Hematopoietic multipotent progenitor cell treated with erythropoietin and hydrocortisone succinate and interleukin-3 and kit ligand, for 17 days (in vitro differentiated cells): ENCODE data around the gene DTYMK.

Source experiments
- DNase-seq: peaks from one replicate; pipeline ENCODE4 v3.0.0-alpha.2; 2015; ENCODE audit warnings: low spot score

The DTYMK gene, protein sequence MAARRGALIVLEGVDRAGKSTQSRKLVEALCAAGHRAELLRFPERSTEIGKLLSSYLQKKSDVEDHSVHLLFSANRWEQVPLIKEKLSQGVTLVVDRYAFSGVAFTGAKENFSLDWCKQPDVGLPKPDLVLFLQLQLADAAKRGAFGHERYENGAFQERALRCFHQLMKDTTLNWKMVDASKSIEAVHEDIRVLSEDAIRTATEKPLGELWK

DNA sequence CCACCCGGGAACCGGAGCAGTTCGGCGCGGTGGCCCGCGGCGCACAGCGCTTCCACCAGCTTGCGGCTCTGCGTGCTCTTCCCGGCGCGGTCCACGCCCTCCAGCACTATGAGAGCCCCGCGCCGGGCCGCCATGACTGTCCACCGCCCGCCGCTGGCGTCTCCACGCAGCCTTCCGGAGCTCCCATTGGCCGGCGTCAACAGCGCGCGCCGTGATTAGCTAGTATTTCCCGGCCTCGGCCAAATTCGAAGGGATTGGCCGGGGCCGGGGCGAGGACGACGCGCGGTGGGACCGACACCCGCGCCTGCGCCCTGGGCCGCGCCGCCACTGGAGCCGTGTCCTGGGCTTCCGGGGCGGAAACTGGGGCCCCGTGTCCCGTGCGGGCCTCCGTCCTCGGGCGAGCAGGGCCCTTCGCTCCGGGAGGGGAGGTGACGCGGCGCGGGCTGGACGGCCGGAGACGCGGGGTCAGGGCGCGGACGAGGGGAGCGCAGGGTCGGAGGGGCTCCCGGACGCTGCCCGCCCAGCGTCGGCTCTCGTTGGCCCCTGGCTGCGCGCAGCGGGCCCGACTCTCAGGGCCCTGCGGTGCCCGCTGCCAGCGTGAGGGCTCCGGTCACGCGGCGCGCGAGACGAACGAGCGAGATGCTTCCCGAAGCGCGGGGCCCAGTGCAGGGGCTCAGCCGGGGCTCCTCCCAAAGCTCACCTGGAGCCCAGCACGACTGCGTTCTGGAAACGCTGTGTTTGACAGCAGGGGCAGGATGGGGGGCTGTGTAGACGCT, at the start of gene DTYMK:
Gene DTYMK (minus strand): TSS at position 166 of the 776 bp plus-strand sequence. CDS start 32 bp downstream, at position 134.
- DNase-seq: peak; percentile 94

DNA sequence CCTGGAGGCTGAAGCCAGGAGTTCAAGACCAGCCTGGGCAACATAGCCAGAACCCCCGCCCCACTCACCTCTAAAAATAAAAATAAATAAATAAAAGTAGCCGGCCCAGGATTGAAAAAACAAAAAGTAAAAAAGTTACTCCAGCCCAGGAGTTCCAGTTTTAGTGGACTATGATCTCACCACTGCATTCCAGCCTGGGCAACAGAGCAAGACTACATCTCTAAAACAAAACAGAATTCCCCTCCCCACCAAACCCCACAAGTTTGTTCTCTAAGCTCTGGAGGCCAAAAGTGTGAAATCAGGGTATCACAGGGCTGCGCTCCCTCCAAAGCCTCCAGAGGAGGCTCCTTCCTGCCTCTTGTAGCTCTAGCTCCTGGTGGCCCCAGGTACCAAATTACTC, 49.5 kb upstream of the DTYMK start:
- no peak for DNase-seq

DNA sequence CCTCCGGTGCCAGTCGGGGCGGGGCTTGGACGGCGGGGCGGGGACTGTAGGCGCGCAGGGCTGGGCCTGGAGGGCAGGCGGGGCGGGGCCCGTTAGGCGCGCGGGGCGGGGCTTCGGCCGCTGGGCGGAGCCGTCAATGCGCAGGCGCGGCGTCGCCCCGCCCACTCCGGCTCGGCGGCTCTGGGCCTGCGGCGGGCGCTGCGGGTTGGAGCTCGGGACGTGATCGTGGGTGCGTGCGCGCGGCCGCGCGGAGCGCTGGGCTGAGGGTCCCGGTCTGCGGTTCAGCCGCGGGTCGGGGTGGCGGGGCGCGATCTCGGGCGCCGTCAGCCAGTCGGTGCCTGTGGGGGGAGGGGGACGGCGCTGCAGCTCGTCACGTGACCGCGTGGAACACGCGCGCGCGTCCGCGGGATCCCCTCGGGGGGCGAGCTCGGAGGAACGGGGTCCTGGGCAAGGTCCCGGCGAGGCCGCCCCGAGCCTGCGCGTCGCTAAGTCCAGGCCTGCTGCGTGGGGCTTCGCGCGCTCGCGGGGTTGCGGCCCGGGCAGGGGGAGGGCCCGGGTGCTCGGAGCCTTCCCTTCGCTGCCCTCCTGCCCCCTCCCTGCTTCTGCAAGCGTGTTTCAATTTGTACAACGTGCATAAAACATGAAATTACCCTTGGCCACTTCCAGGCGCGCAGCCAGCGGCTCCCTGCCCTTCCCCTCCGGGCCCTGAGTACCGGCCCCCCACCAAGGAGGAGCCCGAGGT, 48.0 kb upstream of the DTYMK start, which contains the start of gene D2HGDH:
Gene D2HGDH (plus strand): TSS at position 164 of the 742 bp plus-strand sequence. CDS start 595 bp downstream, outside the sequence.
- DNase-seq: peak; percentile 93

DNA sequence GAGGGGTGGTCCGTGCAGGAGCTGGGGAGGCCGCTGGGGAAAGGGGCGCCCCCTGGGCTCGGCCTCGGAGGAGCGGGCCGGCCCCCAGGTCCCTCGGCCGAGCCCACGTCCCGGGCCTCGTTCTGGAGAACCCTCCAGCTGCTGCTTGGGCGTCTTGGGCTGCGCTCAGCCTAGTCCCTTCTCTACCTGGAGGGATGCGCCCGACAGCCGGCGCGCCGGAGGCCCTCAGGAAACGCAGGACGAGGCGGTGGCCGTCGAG, 47.5 kb upstream of the DTYMK start:
- no peak for DNase-seq

DNA sequence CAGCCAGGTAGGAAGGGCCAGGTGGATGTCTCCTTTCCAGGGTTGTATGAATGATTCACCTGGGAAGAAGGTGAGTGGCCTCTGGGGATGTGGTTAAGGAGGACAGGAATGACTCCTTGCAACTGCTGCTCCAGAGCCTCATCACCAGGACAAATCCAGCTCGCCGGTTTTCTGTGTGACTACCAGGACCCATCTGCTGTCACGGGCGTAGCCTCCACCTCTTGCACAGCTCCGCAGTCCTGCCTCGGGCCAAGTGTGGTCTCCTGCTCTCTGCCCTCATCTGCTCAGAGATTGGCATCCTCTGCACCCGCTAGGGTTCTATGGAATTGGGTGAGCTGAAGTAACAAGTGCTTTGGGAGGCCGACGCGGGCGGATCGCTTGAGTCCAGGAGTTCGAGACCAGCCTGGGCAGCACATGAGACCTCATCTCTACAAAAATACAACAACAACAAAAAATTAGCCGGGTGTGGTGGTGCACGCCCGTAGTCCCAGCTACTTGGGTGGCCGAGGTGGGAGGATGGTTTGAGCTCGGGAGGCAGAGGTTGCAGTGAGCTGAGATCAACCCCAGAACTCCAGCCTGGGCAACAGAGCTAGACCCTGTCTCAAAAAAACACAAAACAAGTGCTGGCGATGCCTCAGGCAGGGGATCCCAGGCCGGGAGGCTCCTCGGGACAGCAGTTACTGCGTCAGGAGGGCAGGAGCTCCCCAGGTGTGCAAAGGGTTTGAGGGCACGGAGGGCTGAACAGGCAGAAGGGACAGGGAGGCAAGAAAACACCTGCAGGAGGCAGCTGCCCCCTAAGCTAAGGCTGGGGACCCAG, 47.0 kb upstream of the DTYMK start:
- DNase-seq: no peak

DNA sequence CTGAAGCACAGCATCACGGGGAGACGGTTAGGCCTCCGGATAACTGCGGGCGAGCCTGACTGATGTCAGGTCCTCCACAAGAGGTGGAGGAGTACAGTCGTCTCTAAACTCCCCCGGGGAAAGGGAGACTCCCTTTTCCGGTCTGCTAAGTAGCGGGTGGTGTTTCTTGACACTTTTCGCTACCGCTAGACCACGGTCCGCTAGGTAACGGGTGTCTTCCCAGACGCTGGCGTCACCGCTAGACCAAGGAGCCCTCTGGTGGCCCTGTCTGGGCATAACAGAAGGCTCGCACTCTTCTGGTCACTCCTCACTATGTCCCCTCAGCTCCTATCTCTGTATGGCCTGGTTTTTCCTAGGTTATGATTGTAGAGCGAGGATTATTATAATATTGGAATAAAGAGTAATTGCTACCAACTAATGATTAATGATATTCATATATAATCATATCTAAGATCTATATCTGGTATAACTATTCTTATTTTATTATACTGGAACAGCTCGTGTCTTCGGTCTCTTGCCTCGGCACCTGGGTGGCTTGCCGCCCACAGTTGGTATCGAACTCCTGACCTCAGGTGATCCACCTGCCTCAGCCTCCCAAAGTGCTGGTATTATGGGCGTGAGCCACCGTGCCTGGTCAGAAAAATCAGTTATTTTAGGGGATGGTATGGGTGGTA, 46.0 kb upstream of the DTYMK start:
- DNase-seq: peak; percentile 36

DNA sequence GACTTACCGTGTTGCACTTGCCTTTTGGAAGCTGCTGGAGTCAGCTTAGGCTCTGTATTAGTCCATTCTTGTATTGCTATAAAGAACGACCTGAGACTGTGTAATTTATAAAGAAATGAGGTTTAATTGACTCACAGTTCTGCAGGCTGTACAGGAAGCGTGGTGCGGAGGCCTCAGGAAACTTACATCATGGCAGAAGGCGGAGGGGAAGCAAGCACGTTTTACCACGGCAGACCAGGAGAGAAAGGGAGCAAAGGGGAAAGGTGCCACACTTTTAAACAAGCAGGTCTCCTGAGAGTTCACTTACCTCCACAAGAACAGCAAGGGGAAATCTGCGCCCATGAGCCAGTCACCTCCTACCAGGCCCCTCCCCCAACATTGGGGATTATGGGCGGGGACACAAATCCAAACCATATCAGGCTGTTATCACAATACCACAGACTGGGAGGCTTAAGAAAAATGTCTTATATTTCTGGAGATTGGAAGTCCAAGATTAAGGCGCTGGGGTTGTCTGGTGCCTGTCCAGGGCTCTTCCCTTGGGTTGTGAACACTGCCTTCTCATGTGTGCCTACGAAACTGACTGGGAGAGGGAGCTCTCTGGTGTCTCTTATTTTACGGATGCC, 44.2 kb upstream of the DTYMK start:
- no peak for DNase-seq

DNA sequence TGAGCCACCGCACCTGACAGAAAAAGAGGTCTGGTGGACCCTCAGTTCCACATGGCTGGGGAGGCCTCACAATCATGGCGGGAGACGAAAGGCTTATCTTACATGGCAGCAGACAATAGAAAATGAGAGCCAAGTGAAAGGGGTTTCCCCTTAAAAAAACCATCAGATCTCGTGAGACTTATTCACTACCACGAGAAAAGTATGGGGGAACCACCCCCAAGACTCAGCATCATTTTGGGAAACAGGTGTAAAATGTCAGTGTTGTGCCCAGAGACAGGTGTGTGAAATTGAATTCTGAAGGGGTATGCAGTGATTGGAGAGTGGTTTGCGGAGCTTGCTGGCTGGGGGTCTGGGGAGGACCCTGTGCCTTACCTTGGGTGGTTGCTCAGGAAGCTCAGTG, 43.3 kb upstream of the DTYMK start:
- no peak for DNase-seq

DNA sequence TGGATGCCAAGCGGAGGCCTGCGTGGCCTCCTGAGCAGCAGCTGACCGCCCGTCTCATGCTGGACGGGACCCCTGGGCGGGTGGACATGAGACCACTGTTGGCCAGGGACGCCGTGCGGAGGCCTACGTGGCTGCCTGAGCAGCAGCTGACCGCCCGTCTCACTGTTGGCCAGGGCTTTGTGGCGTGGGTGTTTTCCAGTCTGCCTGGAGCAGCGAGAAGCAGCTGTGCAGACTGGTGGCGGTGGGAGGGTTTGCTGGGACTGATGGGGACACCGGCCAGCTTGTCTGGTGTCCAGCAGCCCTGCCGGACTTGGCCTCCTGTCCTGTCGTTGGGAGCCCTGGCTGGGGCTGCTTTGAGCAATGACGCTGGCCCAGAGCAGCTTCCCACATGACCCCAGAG, 42.0 kb upstream of the DTYMK start:
- no peak for DNase-seq

DNA sequence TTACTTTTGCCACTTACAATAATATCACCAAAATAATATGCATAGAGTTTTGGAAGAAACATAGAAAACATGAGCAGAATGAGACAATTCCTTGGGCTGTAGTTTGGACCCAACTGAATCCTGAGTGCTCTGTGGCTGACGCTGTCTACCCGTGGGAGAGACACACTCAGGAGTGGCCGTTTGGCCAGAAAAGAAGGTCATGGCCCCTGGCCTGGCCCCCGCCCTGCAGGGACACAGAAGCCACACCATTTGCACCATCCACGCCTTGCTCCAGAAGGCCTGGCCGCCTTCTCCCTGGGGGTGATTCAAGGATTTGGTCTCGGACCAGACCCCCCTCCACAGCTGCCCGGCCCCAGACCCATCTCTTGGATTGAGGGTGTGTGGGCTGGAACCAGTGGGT, 41.4 kb upstream of the DTYMK start:
- DNase-seq: no peak

DNA sequence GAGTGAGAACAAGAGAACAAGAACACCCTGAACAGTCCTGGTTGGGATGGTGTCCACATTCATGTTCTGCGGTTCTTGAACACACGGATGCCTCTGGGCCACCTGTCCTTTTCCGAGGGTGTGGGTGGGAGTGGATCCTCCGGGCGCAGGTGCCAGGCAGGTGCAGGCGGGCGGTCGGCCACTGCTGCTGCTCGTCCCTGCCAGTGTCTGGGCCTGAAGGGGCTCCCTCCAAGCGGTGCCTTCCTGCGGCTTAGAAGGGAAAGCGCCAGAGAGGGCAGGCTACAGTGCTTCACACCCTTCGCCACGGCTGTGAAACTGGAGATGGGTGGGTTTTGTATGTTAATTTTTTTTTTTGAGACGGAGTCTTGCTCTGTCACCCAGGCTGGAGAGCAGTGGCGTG, 39.8 kb upstream of the DTYMK start:
- no peak for DNase-seq

DNA sequence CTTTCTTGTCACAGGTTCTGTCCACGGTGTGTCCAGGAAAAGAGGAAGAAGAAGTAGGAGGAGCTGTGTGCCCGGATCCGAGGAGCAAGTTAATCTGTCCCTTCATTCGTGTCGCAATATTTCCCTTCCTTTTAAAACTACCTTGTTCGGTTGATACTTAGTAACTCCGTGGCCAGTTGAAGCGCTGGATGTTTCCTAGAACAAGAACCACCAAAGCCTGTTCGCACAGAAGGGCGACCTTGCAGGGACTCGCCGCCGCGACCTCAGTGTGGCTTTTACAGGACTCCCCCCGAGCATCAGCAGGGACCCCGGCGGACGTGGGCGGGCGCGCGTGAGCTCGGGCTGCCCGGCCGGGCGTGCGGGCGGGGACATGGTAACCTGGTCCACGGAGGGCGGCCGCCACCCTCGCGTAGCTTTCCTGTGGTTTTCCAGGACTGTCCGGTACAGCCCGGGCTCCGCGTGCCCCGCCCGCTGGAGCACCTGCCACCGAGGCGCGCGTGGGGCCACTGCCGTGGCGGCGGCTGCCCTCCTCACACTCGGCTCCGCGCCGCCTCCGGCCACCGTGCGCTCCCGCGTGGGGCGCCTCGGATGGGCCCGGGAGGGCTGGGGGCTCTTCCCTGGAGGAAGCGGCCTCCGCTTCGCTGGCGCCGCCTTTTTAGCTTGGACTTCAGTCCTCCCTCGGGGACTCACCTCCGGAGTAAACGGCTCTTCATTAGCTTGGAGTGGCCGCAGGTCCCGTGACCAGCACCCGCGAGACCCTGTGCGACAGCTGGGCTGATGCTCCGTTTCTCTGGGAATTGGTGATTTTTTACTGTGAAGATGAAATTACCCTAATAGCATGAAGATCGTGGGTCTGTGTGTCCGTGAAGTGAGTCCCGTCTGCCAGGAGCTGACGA, 38.6 kb upstream of the DTYMK start:
- no peak for DNase-seq

DNA sequence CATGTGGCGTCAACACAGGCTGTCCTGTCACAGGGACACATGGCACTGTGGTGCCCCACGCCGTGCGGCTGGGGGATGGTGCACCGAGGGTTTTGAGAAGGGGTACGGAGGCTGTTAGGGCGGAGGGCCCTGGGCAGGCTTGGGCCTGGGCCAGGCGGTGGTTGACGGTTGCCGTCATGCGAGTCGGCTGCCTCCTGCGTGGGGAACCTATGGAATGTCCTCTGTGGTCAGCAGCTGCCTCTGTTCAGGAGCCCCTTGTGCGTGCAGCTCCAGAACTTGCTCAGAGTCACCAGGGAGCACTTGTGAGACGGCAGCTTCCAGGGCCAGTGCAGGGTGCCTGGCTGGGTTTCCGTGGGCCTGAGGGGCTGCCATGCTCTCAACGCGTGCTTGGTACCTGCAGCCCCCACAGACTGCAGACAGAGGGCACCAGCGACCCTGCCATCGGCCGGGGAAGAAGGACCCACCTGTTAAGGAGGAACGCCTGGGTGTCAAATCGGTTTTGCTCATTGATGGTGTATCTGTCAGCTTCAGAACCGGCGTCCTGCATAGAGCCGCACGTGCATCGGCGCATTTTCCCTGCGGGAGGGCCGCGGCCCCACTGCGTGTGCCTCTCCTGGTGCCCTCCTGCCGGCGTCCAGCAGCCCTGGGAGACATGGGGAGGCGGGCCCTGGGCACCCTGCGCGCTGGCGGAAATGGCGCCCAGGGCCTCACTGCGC, 37.8 kb upstream of the DTYMK start:
- no peak for DNase-seq

DNA sequence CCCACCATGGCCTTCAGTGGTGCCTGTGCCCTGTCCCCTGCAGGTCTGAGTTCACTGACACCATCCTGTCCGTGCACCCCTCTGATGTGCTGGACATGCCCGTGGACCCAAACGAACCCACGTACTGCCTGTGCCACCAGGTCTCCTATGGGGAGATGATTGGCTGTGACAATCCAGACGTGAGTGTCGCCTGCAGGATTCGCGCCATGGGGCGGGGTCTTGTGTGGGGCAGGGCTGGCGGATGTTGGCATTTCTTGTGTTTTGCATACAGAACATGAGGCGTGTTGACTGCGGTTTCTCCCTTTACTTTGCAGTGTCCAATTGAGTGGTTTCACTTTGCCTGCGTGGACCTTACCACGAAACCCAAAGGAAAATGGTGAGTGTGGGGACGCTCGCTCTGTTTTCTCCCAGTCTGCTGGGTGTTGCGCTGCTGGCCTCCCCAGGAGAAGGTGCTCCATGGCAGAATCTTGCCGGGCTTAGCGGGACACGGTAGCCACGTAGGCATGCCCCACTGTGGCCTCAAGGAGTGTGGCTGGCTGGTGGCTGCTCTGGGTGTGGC, 36.4 kb upstream of the DTYMK start:
- DNase-seq: no peak

DNA sequence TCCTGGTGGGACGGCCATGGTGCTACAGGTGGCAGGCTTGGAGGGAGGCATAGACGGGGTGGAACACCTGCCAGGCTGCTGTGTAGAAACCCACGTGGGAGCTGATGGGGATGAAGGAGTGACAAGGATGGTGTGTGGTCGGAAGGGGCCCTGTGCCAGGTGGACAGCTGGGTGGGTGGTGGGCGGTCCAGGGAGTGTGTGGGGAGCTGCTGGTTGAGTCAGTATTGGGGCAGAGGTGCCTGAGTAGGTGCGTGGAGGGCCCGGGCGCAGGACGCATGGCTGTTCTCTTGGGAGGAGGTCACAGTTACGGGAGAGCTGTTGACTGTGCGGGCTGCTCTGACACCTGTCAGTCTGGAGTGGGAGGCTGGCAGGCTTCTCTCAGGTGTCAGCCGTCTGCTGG, 35.2 kb upstream of the DTYMK start:
- DNase-seq: no peak

DNA sequence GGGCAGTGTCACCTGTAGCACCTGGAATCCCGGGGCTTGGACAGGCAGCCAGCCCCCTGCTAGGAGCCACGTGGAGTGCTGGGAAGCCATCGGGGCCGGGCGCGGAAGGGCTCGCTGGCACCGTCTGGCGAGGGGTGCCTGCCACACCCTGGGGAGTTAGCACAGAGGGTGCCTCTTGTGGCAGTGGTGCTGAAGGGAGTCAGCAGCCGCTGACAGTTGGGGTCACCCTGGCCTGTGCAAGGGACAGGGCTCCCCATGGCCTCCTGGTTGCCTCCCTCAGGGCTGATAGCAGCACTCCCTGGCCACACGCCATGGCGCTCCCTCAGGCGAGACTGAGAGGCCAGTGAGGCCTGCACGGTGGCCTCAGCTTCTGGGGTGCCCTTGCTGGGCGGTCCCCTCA, 33.9 kb upstream of the DTYMK start:
- no peak for DNase-seq

DNA sequence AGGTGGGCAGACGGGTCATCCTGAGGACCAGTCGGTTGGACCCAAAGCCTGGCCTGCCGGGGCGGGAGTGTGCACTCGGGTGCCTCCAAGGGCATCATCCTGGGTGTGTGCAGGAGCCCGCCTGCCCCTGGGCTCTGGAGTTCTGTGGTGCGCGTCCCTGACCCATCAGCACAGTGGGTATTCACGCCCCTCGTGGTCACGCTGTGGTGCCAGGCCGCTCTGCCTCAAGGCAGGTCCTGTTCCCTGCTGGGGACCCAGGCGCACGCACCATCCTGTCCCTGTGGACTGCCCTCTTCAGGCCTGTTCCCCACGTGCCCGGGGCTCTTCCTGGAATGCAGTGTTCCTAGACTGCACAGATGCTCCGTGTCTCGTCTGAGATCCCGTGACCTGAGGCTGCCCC, 33.5 kb upstream of the DTYMK start:
- DNase-seq: no peak

DNA sequence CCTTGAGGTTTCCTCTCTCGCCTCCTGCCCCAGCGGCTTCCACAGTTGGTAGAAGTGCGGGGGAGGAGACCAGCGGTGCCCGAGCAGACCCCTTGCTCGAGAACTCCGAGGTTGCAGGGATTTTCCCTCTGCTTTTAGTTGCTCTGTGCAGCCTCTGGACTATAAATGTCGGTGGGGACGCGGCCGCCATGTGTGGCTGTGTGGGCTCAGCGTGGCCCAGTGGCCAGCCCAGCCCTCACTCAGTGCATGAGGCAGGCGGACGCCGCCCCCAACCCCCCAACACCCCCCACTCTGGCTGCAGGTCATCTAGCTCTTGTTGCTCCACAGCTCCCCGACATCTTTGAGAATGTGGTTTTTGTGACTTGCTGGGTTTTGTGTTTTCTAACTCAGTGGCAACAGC, 32.5 kb upstream of the DTYMK start:
- no peak for DNase-seq

DNA sequence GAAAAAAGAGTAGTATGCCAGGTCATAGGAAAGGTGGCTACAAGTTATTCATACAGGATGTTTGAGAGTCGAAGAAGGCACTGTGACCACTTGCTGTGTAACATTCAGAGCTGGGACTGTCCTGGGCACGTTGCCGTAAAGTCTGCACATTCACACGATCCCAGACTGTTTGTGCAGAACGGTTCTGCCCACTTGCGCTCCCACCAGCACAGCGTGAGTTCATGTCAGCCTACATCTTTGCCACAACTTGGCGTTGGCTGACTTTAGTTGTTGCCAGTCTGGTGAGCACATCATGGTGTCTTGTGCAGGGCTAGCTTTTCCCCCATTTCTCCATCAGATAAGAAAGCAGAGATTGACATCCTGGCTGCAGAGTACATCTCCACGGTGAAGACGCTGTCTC, 22.3 kb upstream of the DTYMK start:
- no peak for DNase-seq
